Endometrial microvascular endothelial cells (primary cell): ENCODE measurements around the gene PHKB. TPM values are rescaled to one million over a fixed set of nuclear protein-coding genes. Genes with fewer than 3 reads are reported as not detected.
"Not testable (repeated sequence)": the region's sequence is repeated elsewhere in the genome, so short reads cannot be mapped to it uniquely, and the experiment has no call there.

Experiments used
- in situ Hi-C: cut with HindIII; loops from 2 replicates; pipeline ENCODE4 v1.10.0; 2017; ENCODE audit warnings: low sequenced_read_pairs, low pct_unique_long_range_greater_than_20kb; ENCODE audit errors: inconsistent ontology term
- total RNA-seq: library from RNA; depleted of rRNA; stranded (reverse); fragments of >200 nt; gene quantifications from one replicate; pipeline ENCODE4 v1.2.3, GENCODE V29; 2015; ENCODE audit errors: inconsistent ontology term

Gene PHKB
- total RNA-seq, 1 donor from 2014 or later = 42.7 TPM

DNA sequence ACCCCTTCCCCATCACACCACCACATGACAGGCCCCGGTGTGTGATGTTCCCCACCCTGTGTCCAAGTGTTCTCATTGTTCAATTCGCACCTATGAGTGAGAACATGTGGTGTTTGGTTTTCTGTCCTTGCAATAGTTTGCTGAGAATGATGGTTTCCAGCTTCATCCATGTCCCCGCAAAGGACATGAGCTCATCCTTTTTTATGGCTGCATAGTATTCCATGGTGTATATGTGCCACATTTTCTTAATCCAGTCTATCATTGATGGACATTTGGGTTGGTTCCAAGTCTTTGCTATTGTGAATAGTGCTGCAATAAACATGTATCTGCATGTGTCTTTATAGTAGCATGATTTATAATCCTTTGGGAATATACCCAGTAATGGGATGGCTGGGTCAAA lies 80.0 kb downstream of the PHKB start:
- in situ Hi-C loops = not testable (repeated sequence)

DNA sequence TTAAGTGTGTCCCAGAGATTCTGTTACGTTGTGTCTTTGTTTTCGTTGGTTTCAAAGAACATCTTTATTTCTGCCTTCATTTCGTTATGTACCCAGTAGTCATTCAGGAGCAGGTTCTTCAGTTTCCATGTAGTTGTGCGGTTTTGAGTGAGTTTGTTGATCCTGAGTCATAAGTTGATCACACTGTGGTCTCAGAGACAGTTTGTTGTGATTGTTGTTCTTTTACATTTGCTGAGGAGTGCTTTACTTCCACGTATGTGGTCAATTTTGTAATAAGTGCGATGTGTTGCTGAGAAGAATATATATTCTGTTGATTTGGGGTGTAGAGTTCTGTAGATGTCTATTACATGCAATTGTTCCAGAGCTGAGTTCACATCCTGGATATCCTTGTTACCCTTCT lies 83.1 kb downstream of the PHKB start:
- in situ Hi-C loops = not testable (repeated sequence)

DNA sequence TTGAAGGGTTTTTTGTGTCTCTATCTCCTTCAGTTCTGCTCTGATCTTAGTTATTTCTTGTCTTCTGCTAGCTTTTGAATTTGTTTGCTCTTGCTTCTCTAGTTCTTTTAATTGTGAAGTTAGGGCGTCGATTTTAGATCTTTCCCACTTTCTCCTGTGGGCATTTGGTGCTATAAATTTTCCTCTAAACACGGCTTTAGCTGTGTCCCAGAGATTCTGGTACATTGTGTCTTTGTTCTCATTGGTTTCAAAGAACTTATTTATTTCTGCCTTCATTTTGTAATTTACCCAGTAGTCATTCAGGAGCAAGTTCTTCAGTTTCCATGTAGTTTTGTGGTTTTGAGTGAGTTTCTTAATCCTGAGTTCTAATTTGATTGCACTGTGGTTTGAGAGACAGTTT lies 90.1 kb downstream of the PHKB start:
- in situ Hi-C loops = not testable (repeated sequence)

DNA sequence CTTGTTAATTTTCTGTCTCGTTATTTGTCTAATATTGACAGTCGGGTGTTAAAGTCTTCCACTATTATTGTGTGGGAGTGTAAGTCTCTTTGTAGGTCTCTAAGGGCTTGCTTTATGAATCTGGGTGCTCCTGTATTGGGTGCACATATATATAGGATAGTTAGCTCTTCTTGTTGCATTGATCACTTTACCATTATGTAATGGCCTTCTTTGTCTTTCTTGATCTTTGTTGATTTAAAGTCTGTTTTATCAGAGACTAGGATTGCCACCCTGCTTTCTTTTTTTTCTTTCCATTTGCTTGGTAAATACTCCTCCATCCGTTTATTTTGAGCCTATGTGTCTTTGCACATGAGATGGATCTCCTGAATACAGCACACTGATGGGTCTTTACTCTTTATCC lies 90.6 kb downstream of the PHKB start:
- in situ Hi-C loops = not testable (repeated sequence)

DNA sequence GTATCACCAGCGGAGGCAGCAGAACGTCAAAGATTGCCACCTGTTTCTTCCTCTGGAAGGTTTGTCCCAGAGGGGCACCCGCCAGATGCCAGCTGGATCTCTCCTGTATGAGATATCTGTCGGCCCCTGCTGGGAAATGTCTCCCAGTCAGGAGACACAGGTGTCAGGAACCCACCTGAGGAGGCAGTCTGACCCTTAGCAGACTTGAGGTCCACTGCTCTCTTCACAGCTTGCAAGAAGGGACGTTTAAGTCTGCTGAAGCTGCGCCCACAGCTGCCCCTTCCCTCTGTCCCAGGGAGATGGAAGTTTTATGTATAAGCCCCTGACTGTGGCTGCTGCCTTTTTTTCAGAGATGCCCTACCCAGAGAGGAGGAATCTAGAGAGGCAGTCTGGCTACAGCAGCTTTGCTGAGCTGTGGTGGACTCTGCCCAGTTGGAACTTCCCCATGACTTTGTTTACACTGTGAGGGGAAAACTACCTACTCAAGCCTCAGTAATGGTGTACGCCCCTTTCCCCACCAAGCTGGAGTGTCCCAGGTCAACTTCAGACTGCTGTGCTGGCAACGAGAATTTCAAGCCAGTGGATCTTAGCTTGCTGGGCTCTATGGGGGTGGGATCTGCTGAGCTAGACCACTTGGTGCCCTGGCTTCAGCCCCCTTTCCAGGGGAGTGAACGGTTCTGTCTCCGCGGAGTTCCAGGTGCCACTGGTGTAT lies 92.9 kb downstream of the PHKB start:
- in situ Hi-C loops = no loop called here

DNA sequence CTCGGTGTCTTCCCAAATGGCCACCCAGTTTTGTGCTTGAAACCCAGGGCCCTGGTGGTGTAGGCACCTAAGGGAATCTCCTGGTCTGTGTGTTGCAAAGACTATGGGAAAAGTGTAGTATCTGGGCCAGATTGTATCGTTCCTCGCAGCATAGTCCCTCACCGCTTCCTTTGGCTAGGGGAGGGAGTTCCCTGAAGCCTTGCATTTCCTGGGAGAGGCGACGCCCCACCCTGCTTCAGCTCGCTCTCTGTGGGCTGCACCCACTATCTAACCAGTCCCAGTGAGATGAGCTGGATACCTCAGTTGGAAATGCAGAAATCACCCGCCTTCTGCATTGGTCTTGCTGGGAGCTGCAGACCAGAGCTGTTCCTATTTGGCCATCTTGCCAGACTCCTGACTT lies 93.5 kb downstream of the PHKB start:
- in situ Hi-C loops = not testable (repeated sequence)

DNA sequence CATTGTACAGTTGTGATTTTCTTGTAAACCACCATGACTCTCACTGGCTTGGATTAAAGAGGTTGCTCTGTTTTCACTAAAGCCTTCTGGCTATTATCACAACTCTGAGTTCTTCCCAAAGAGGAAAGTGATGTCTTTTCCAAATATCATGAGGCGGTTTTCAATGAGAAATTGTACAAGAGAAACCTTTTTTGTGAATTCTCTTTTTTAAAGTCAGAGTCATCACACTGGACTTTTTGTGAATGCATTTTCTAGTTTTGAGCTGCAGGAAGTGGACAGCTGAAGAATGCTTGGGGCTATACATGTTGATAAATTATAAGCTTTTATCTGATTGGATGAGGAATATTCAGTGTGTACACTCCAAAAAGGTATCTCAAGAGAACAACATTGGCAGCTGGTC lies 100.2 kb downstream of the PHKB start:
- in situ Hi-C loops = no loop called here

DNA sequence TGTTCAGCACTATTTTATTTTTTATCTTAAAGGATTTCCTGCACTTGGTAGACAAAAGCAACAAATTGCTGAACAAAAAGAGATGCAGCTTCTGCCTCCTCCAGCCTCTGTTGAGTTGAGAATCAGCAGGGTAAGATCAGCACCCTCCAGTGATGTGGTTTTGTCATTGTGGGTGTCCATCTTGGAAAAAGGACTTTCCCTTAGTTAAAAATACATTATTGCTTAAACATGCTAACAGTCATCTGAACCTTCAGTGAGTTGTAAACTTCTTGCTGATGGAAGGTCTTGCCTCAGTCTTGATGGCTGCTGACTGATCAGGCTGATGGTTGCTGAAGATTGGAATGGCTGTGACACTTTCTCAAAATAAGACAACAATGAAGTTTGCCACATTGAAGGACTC lies 101.2 kb downstream of the PHKB start:
- in situ Hi-C loops = no loop called here

DNA sequence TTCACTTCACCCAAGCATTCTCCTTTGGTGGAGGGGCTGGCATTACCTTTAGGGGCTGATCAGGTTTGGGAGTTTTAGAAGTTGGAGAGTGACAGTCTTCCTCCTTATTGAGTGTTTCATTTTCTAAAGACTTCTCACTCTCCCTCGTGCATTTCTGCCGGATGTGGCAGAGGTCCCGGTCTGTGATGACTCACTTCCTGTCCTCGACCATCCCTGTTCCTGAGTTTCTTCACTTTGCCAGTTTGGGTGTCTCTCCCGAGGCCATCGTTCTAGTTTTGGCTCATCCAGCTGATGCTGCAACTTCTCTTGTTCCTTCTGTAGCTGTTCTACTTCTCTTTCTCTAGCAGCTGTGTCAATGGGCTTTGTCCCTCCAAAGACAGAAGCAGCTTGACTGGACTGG lies 104.3 kb downstream of the PHKB start:
- in situ Hi-C loops = no loop called here

DNA sequence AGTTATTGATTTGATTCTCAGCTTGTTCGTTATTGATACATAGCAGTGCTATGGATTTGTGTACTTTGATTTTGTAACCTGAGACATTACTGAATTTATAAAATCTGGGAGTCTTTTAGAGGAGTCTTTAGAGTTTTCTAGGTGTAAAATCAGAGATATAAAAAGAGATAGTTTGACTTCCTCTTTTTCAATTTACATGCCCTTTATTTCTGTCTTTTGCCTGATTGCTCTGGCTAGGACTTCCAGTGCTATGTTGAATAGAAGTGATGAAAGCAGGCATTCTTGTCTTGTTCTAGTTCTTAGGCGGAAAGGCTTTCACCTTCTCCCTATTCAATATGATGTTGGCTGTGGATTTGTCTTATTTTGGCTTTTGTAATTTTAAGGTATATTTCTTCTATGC lies 106.2 kb downstream of the PHKB start:
- in situ Hi-C loops = no loop called here

DNA sequence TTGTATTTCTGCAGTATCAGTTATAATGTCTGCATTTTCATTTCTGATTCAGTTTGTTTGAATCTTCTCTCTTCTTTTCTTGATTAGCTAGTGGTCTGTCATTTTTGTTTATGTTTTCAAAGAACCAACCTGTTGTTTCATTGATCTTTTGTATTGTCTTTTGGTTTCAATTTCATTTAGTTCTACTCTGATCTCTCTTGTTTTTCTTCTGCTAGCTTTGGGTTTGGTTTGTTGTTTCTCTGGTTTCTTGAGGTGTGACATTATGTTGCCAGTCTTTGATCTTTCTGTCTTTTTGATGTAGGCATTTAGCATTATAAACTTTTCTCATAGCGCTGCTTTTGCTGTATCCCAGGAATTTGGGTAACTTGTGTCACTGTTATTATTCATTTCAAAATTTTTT lies 107.2 kb downstream of the PHKB start:
- in situ Hi-C loops = no loop called here

DNA sequence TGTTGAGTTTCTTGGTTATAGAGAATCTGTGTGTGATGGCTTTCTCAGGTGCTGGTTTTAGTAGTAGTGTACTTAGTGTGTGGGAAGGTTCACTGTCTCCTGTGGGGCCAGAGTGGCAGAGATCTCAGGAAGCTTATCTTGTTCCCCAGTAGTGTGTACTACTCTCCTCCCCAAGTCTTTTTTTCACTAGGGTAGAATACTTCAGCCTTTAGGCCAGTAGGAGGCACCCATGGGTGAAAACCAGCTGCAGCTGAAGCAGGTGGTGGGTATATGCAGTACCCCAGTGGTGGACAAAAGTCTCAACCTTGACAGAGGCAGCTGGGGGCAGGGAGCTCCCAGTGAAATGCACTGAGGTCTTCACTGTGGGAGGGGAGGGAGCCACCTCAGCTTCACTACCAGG lies 109.9 kb downstream of the PHKB start:
- in situ Hi-C loops = no loop called here

DNA sequence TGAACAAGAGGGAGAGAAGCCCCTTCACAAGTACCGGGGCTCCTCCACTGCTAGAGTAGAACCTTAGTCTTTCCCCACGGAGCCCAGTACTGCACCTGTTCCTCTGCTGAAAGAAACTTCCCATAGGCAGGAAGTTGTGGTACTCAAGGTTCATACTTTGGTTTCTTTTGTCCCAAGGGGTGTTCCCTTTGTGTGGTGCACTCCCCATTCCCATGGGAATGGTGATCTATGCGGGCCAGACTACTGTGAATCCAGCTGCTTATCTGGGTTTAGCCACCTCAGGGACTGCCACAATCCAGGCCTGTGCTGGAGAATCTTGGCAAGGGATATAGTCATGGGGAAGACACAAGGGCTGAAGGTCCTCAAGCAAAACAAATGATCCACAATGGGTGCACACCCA lies 110.6 kb downstream of the PHKB start:
- in situ Hi-C loops = no loop called here

DNA sequence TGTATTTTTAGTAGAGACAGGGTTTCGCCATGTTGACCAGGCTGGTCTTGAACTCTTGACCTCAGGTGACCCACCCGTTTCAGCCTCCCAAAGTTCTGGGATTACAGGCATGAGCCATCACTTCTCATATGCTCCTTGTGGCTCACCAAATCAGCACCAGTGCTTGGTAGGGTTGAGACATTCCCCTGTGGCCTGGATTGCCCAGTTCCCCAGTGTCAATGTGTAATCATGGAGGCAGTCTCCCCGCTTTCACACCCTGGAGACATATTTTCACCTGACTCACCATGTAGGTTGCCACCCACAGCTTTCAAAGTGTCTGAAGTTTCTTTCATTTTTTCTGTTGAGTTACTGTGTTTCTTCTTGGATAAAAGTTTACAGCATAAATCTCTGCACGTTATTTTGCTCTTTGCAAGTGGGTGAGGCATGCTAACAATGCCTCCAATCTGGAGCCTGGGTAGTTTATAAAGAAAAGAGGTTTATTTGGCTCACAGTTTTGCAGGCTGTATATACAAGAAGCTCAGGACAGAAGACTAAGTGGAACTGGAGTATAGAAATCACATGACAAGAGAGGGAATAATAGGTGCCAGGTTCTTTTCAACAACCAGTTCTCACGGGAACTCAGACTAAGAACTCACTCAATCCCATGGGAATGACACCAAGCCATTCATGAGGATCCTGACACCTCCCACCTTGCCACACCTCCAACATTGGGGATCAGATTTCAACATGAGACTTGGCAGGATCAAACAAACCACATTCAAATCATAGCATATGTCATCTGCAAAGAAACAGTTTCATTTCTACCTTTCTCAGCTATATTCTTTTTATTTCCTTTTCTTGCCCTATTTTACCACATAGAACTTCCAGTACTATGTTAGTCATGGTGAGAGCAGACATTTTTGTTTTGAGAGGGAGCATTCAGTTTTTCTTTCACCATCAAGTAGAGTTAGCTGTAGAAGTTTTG lies 113.2 kb downstream of the PHKB start:
- in situ Hi-C loops = no loop called here

DNA sequence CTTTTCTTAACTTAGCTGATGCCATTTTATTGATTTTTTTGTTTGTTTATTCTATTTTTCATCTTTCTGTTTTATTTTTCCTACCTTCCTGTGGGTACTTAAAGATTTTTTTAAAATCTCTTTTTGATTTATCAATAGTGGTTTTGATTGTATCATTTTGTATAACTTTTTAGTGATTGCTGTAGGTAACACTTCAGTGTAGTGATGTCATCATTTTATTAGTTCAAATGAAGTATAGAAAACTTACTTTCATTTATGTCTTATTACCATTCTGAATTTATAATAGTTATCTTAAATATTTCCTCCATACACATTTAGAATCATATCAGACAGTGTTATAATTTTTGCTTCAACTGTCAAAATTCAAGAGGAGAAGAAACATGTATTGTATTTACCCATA lies 115.9 kb downstream of the PHKB start:
- in situ Hi-C loops = no loop called here

DNA sequence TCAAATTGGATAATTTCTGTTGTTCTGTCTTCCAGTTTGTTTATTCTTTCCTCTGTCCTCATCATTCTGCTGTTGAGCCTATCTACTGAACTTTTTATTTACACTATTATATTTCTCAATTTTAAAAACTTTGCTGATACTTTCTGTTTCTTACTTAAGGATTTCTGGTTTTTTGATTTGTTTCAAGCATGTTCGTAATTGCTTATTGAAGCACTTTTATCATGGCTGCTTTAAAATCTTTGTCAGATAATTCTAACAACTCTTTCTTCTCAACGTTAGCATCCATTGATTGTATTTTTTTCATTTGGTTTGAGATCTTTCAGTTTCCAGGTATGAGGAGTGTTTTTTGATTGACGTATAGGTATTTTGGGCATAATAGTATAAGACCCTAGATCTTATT lies 116.9 kb downstream of the PHKB start:
- in situ Hi-C loops = no loop called here

DNA sequence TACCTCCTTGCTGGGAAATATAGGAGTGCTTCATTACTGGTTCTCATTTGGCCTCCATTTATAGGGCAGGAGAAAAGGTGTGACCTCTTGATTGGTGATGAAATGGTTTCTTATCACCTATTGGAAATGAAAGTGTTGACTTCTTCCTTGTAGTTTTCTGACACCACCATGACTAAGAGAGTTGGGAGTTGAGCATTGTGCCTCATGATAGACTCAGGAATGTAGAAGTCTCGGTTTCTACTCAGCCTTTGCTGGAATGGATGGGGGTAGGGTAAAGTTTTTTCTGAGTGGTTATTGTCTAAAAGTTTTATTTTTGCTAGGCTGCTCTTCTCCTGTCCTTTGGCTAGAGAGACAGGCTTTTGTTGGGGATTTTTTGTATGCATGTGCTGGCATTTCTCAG lies 117.4 kb downstream of the PHKB start:
- in situ Hi-C loops = no loop called here

DNA sequence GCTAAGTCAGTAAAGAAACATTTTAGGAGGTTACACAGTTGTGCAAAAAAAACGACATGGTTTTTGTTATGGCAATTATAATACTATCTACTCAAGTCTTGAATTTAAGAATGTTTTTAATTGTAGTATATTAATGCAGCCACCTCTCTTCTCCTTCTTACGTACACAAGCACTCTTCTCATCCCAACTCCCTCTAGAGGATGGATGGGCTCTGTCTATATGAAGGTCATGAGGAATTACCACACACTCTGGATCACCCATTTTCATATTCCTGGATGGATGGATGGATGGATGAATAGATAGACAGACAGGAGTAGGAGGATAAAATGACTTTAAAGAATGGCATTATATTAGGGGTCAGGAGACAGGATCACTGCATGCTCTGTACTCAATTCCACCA lies 120.0 kb downstream of the PHKB start:
- in situ Hi-C loops = no loop called here

DNA sequence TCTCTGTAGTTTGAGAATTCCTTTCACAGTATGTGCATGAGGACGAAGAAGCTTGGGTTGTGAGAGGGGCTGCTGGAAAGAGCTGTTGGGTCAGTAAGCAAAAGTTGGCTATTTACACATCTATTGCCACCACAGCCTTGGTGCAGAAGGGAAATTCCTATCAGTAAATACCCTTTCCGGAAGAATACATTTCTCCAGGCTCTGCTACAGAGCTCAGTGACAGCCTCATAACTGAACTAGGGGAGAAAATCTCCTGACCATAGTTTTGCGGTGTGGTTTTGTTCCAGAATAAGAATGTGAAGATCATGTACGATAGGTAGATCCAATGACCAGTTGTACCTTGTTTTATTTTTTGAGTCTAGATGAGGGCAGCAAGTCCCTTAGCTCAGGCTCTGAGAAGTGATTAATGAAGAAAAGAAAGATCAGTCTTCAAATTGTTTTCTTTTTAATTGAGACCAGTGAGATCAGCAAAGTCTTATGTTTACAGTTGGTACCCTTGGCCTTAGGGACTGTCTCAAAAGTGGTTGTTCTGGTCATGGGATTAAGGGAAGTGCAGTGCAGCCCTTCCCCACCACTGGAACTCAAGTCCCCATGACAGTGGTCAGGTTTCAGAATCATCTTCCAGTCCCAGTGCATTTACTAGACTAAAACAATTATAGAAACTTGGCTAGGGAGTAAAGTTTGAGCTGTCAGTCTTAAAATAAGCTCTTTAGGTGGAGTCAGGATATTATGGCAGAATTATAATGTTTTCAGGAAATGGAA lies 123.5 kb downstream of the PHKB start:
- in situ Hi-C loops = no loop called here

DNA sequence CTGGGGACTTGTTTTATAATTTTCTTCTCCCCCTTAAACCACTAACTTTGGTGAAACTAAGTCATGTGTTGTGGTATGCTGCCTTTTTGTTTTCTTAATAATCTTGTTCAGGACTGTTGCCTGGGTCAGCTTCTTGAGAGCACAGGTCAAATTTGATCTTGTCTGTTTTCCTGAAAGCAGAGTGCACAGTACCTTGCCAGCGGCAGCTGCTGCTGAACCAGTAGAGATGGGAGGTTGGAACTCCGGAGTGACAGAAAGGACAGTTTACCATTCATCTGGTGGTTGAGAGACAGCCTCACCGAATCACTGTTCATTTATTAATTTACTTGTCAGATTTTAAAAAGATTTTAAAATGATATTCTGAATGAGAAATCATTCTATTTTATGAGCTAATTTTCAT lies 125.0 kb downstream of the PHKB start:
- in situ Hi-C loops = no loop called here
